Right ventricle myocardium inferior (tissue), 1 donor: ENCODE data around the gene AFF3. TPM values are rescaled to one million over a fixed set of nuclear protein-coding genes. Genes with fewer than 3 reads are reported as not detected.
"Not testable (repeated sequence)": the region's sequence is repeated elsewhere in the genome, so short reads cannot be mapped to it uniquely, and the experiment has no call there.

Experiments used
- ATAC-seq: fragments of 200-7000 bp; cut with Tn5 transposase; one replicate; pipeline ENCODE4 v1.9.1; 2020; ENCODE audit warnings: mild to moderate bottlenecking, moderate library complexity
- DNase-seq: peaks from one replicate; pipeline ENCODE4 v3.0.0; 2021; ENCODE audit errors: missing footprints
- intact Hi-C: fragments of 100-400 bp; cut with DNase I; formaldehyde crosslinking; loops from one replicate; pipeline ENCODE4 v1.11.0; 2022
- total RNA-seq: library from RNA; stranded (reverse); fragmentation: NEBNext Ultra II Directional; extraction: Animal tissue kit (Norgen Biotek cat#: 25700); gene quantifications from one replicate; pipeline ENCODE4 v1.2.1, GENCODE V29; 2021
- donor health status: DM: no; HTN: yes; CAD: no; lungs with severe emphysema.

The AFF3 gene
- total RNA-seq, 1 donor from 2014 or later: 6.8 TPM

DNA sequence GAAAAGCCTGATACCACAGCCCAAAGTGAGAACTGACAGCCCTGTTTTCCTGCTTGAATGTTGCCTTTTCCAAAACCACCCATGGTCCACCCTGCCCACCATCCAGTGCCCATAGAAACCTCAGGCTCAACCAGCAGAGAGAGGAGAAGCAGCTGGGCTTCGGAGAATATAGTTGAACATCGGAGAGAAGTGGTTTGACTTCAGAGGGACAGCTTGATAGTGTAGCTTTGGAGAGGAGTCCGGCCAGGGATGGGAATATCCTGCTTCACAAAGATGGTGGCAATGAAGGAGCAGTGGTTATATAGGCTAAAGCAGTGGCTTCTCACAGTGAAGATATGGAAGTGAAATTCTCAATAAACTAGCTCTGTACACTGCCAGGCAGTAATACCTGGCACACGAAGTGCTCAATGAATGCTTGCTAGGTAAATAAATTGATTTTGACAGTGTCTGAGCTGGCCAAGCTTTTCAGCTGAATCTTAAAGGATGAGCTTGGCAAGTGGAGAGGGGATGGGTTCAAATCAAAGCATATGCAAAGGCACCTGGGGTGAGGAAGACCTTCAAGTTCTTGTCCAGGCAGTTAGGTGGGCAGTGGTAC lies 21.2 kb downstream of the AFF3 start:
- intact Hi-C loops: no loop called here
- no peak for ATAC-seq
- no peak for DNase-seq

DNA sequence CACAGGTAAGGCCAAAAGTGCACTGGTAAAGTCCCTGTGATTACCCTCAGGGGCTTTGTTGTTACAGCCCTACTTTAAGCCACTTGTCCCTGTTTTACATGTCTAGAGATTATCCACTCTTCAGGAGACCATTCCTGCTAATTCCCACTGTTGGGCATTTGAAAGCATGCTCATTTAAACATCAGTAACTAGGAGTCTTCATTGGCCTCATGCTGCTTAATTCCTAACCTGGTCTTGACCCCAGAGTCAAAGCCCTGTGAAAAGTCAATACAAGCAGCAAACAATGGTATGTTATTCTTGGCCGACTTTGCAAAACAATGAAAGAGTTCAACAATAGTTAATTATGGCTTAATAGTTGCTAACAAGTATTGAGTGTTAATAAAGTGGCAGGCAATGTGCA lies 23.2 kb downstream of the AFF3 start:
- ATAC-seq: no peak
- DNase-seq: no peak
- intact Hi-C loops: no loop called here

DNA sequence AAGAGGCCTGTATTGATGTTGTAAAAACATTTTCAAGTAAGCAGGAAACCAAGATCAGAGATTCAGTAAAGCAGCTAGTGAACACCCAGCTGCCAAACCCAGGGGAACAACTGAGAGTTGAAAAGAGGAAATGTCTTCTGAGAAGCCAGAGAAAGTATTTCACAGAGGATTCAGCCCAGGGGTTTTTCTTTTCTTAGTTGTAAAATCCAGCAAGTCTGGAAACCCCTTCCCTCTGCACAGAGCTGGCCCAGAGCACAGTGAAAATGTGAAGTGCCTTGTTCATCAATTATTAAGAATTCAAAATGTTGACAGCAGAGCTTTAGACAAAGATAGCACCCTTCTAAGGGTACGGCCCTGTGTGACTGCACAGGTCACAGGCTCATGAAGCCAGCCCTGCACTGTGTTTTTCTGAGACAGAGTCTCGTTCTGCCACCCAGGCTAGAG lies 28.4 kb downstream of the AFF3 start:
- ATAC-seq (no peak), DNase-seq (no peak)
- intact Hi-C loops: loop anchor here (5.0 kb wide), 2 partner anchors 68 to 123 kb away; no protein-coding TSS in a partner anchor

GRCh38 chr2:100110614-100111000 lies 31.8 kb downstream of the AFF3 start:
- intact Hi-C loops: loop anchor here (5.0 kb wide), 2 partner anchors 72 to 127 kb away; no protein-coding TSS in a partner anchor
- ATAC-seq: no peak
- no peak for DNase-seq

DNA sequence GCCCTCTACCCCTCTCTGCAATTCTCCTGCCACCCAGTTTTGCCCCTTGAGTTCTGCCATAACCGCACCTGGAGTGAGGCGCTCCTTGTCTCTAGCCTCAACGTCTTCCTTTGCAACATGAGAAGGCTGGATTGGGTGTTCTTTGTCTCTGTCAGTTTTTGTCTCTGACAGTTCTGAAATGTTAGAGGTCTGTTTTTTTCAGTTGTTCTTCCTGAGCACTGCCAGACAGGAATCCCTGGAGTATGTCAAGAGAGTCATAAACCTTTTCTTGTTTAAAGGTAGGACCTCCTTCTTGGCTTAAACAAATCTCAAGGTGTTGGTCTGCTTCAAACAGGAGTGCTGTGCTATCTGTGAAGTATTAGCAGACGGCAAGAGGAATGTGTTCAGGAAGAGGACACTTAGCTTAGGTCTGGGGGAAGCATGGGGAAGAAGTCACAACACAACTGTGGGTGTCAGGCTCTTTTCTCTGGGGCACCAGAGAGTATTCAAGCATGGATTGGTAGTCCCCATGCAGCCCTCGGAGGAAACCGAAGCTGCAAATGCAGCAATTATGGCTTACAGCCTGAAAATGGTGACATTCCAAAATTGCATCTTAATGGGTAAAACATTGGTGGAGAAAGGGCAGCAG lies 32.3 kb downstream of the AFF3 start:
- ATAC-seq (no peak), DNase-seq (no peak)
- intact Hi-C loops: loop anchor here (5.0 kb wide), 2 partner anchors 72 to 127 kb away; no protein-coding TSS in a partner anchor

DNA sequence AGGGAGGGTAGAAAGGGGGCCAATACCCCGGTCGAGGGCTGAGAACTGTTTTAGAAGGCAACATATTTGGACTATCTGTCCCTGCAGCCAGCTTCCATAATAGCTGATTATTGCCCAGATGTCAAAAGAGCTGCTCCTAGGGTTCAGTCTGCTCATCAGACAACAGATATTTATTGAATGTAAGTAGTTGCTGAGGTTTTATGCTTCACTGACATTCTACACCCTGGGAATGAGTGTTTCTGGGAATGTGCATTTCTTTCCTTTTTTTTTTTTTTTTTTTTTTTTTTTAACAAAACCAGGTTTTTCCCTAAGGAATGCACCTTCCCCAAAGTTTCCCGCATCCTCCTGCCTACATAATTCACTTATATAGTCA lies 33.8 kb downstream of the AFF3 start:
- ATAC-seq, DNase-seq, intact Hi-C loops: not testable (repeated sequence)

GRCh38 chr2:100107906-100108647 lies 34.3 kb downstream of the AFF3 start:
- ATAC-seq: no peak
- DNase-seq: no peak
- intact Hi-C loops: no loop called here

- no peak for ATAC-seq
- intact Hi-C loops: no loop called here
- DNase-seq: no peak
Measured at GRCh38 chr2:100107440-100107839, 35.0 kb downstream of the AFF3 start.

GRCh38 chr2:100106460-100106859 lies 35.9 kb downstream of the AFF3 start:
- intact Hi-C loops: no loop called here
- ATAC-seq: no peak
- DNase-seq: no peak

GRCh38 chr2:100105678-100106054 lies 36.7 kb downstream of the AFF3 start:
- ATAC-seq (no peak), DNase-seq (no peak)
- intact Hi-C loops: no loop called here

- intact Hi-C loops: no loop called here
- ATAC-seq (peak; percentile 81), DNase-seq (no peak)
Measured at GRCh38 chr2:100104718-100105677, 37.4 kb downstream of the AFF3 start.

DNA sequence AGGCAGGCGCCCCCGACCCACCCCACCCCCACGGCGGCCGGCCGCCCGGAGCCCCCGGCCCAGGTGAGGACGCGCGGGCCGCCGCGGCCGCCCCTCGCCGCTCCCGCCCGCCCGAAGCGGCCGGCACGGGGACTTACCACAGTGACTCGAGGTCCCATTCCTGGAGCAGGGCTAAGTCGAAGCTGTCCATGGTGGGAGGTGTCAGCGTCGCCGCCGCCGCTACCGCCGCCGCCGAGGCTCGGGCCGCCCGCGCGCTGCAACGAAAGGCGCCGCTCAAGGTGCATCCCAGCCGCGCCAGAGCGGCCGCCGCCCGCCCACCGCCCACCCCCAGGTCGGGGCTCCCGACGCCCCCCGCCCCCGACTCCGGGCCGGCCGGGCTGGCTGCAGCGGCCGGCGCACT lies 38.1 kb downstream of the AFF3 start:
- peak; percentile 14 for ATAC-seq
- intact Hi-C loops, DNase-seq: not testable (repeated sequence)

GRCh38 chr2:100103527-100104252 lies 38.7 kb downstream of the AFF3 start:
- intact Hi-C loops, DNase-seq: not testable (repeated sequence)
- peak; percentile 9 for ATAC-seq

DNA sequence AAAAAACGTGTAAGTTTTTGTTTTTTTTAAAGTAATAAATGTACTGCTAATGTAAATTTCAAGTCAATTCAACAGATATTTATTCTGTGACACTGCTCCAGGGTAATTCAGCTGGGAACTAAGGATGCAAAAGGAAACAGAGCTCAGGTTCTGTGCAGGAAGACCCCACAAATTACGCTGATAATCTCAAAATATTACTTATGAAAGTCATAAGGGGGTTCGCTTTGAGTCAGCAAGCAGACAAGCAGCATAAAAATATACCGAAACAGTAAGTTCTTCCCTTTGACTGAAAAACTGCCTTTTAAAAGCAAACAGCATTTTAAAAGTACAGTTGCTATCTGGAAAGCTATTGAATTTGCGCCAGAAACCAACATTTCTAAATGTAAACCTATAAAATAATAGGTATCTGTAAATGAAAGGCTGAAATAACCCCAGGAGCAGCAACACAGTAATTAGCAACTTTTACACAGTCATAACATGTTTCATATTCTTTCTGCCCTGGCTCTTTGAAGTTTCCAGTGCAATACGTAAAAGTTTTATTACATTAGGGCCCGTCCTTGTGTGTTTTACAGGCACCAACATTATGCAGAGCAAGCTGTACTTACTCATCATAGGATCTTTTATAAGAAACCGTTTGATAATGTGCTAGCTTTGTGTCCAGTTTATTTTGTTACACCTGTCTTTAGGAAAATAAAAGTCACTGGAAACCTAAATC lies 39.8 kb downstream of the AFF3 start:
- intact Hi-C loops, ATAC-seq, DNase-seq: not testable (repeated sequence)

GRCh38 chr2:100098855-100099254 lies 43.5 kb downstream of the AFF3 start:
- DNase-seq, intact Hi-C loops, ATAC-seq: not testable (repeated sequence)

DNA sequence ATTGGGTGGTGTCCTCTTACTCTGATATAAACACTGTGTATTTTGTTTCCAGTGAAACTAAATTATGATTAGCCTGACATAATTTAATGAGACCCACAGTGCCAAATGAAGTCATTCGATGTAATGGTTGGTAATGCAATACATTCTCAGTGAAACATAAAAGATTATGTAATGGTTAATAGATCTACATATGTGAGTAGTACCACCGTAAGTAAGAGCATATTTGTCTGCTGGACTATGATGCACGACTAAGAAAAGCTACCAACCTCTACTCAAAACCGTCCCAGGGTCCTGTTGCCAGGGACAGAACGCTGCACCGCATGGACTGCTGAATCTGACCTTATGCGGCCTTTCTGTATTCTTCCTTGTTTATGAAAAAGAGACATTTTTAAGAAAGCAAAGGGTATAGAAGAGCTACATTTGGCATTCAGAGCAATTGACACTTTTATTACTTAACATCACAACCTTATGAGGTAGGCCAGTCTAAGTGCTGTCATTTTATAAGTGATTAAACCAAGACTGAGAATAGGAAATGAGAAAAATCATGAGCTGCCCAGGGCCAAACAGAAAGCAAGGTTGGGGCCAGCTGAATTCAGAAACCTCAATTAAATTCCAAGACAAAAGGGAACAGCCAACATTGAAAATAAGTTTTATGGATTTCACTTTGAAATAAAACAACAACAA lies 44.6 kb downstream of the AFF3 start:
- DNase-seq, intact Hi-C loops, ATAC-seq: not testable (repeated sequence)

DNA sequence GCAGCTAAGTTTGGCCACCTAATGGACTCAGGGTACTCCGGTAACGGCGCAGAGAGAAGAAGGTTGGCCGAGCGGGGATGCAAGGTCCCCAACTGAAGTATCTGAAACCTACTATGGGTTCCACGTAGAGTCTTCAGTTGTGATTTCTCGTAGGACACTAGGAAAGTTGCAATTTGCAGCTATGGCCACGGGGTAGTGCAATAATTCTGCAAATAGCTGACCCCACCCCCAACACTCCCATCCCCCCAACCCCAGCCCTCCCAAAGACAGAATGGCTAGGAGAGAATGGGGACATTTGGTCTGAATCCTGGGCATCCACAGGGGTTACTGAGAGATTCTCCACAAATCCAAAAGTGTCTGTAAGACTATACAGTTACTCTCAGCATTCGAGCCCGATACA lies 46.5 kb downstream of the AFF3 start:
- intact Hi-C loops, ATAC-seq, DNase-seq: not testable (repeated sequence)
